Esophagus muscularis mucosa (tissue), 4 donors: Measurements from ENCODE around the gene CCIN. TPM values are rescaled to one million over a fixed set of nuclear protein-coding genes. Genes with fewer than 3 reads are reported as not detected.

Source experiments
- DNase-seq: peaks from one replicate; pipeline ENCODE4 v3.0.0-alpha.2; 2017; ENCODE audit errors: extremely low spot score
- H3K27ac ChIP-seq, 4 donors: fragments of 200-600 bp; sonication (generic); replicated peaks in 1 of 4; 1 replicate in 3 of 4; 2 replicates in 1 of 4; pipeline ENCODE4 v1.5.1; 2016 to 2019; ENCODE audit warnings: mild to moderate bottlenecking in 1 of 4
- H3K27me3 ChIP-seq, 4 donors: fragments of 200-600 bp; sonication (generic); one replicate each; pipeline versions ENCODE4 v1.5.1 to v1.6.0; 2016 to 2019
- H3K36me3 ChIP-seq, 4 donors: fragments of 200-600 bp; sonication (generic); one replicate each; pipeline ENCODE4 v1.5.1; 2016 to 2019
- H3K4me1 ChIP-seq, 4 donors: fragments of 200-600 bp; sonication (generic); one replicate each; pipeline ENCODE4 v1.5.1; 2016 to 2019
- H3K4me3 ChIP-seq, 4 donors: fragments of 200-600 bp; sonication (generic); 1 replicate in 2 of 4; 2 replicates in 2 of 4; pipeline ENCODE4 v1.5.1; 2016 to 2019; ENCODE audit warnings: mild to moderate bottlenecking in 4 of 4, moderate library complexity in 1 of 4
- H3K9me3 ChIP-seq, 4 donors: fragments of 200-600 bp; sonication (generic); 1 replicate in 3 of 4; 2 replicates in 1 of 4; pipeline ENCODE4 v1.5.1; 2016 to 2019
- CTCF ChIP-seq, 3 experiments: fragments of 200-600 bp in 2 of 3; fragments of 450-650 bp in 1 of 3; sonication (generic) in 2 of 3; IDR thresholded peaks; one replicate each; pipeline ENCODE4 v1.5.1; 2017 to 2019; ENCODE audit warnings: antibody characterized with exemption in 3 of 3, mild to moderate bottlenecking in 2 of 3, moderate library complexity in 1 of 3
- EP300 ChIP-seq: sonication (generic); formaldehyde crosslinking; IDR thresholded peaks from one replicate; pipeline ENCODE4 v1.6.1; 2017; ENCODE audit warnings: antibody characterized with exemption
- POLR2A ChIP-seq: fragments of 450-650 bp; IDR thresholded peaks from one replicate; pipeline ENCODE4 v1.6.1; 2017; ENCODE audit warnings: antibody characterized with exemption, moderate library complexity, mild to moderate bottlenecking, low read depth
- POLR2AphosphoS5 ChIP-seq, 2 donors: sonication (generic); formaldehyde crosslinking; IDR thresholded peaks; one replicate each; pipeline ENCODE4 v1.6.1; 2017; ENCODE audit warnings: antibody characterized with exemption in 2 of 2
- WGBS: methylation state at CpG from one replicate; pipeline ENCODE4 v1.1.5; 2018; 5-methylcytosine and 5-hydroxymethylcytosine counted together
- intact Hi-C: fragments of 100-400 bp; cut with DNase I; formaldehyde crosslinking; loops from one replicate; pipeline ENCODE4 v1.15.1; 2023
- total RNA-seq, 4 donors: library from RNA; depleted of rRNA; stranded (reverse); fragments of >200 nt; gene quantifications; one replicate each; pipeline versions ENCODE4 v1.1.0 to v1.2.1, GENCODE V29; 2016

The CCIN gene
- total RNA-seq, 4 donors from 2014 or later: 0.39 to 1.0 (median 0.46) TPM

DNA sequence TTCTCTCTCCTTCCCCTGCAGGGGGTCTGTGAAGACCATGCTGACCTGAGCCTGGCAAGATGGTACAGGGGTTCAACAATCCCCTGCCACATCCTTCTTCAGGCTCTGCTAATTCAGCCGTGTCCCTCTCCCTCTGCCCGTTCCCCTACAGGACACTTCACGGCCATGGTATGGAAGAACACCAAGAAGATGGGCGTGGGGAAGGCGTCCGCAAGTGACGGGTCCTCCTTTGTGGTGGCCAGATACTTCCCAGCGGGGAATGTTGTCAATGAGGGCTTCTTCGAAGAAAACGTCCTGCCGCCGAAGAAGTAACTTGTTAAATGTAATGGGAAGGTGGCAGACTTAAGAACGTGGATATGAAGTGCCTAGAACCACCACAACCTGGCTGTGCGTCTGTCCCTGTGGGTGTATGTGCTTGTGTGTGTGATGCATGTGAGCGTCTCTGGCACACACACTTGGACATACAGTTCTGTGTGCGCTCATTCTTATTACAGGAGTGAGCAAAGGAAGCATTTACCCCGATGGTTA lies 6.9 kb upstream of the CCIN start:
- Histone ChIP-seq H3K36me3 (peaks cover 0 to 6% (median 0%) of the 10 kb centered on the region in 4 donors), H3K27me3 (no peaks in the 10 kb centered on the region), H3K27ac (peak overlapping the region; percentile 80 to 88 (median 87)), H3K9me3 (no peaks in the 10 kb centered on the region), H3K4me1 (peaks cover 21 to 97% (median 89%) of the 10 kb centered on the region in 4 donors), H3K4me3 (no peak overlapping the region)
- intact Hi-C loops: no loop called here
- TF ChIP-seq POLR2AphosphoS5 (IDR thresholded peaks at IDR 0.05): no peak
- TF ChIP-seq EP300: no peak
- no peak for TF ChIP-seq CTCF (IDR thresholded peaks at IDR 0.05)
- no peak for TF ChIP-seq POLR2A
- WGBS: 90% methylated on average over 17 of the region's 17 CpGs
- DNase-seq: no peak

GRCh38 chr9:36163049-36163785 lies 6.0 kb upstream of the CCIN start:
- DNase-seq: no peak
- Histone ChIP-seq H3K36me3 (peaks cover 0 to 6% (median 0%) of the 10 kb centered on the region in 4 donors), H3K4me3 (no peak overlapping the region), H3K27me3 (no peaks in the 10 kb centered on the region), H3K27ac (peak overlapping the region; percentile 80 to 88 (median 87)), H3K9me3 (no peaks in the 10 kb centered on the region), H3K4me1 (peaks cover 21 to 90% (median 82%) of the 10 kb centered on the region in 4 donors)
- no peak for TF ChIP-seq EP300
- no peak for TF ChIP-seq CTCF (IDR thresholded peaks at IDR 0.05)
- peak; percentile 11 to 51 for TF ChIP-seq POLR2AphosphoS5 (IDR thresholded peaks at IDR 0.05)
- TF ChIP-seq POLR2A: no peak
- WGBS: 9% methylated on average over 8 of the region's 9 CpGs
- intact Hi-C loops: no loop called here

DNA sequence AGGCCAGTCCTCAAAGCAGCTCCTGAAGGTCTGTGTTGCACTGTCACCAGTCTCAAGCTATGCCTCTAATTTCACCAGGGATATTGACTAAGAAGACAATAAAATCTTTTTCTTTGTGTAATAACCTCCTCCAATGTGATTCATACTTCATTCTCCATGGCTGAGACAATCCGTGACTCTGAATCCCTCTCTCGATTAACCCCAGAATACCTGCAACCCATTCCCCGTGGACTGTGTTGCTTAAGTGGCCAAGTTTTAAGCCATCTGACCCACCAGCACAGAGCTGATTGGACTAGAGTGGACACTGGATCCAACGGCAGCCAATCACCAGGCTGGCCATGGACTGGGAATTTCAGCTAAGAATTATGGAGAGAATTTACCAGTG lies 5.4 kb upstream of the CCIN start:
- Histone ChIP-seq H3K4me1 (peaks cover 16 to 84% (median 77%) of the 10 kb centered on the region in 4 donors), H3K27ac (peak overlapping the region; percentile 80 to 88 (median 87)), H3K27me3 (no peaks in the 10 kb centered on the region), H3K36me3 (peaks cover 0 to 6% (median 0%) of the 10 kb centered on the region in 4 donors), H3K4me3 (no peak overlapping the region), H3K9me3 (no peaks in the 10 kb centered on the region)
- no peak for DNase-seq
- WGBS: 48% methylated on average over 4 of the region's 4 CpGs
- intact Hi-C loops: no loop called here
- no peak for TF ChIP-seq POLR2A
- peak in 1 of 2 donors; percentile 30 for TF ChIP-seq POLR2AphosphoS5 (IDR thresholded peaks at IDR 0.05)

DNA sequence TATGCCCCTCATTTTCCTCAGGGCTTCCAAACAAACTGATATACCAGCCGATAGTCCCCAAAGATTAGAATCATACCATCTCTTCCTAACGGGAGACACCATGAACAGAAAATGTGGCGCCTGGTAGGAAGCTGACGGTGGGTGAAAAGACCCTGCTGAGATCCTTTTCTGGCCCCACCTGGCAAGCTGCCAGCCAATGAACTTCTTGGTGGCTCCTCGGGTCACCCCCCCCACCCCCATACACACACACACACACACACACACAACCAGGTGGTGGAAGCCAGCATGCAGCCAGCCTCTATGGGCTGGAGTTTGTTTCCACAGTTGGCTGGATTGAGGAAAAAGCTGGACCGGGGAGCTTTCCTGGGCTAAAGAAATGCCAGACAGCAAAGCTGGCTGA lies 4.8 kb upstream of the CCIN start:
- H3K27ac ChIP-seq: peak overlapping the region; percentile 80 to 88 (median 87)
- intact Hi-C loops: no loop called here
- TF ChIP-seq EP300 (no peak), POLR2AphosphoS5 (IDR thresholded peaks at IDR 0.05) (no peak), POLR2A (no peak), CTCF (IDR thresholded peaks at IDR 0.05) (no peak)
- H3K36me3 ChIP-seq: peaks cover 0 to 6% (median 0%) of the 10 kb centered on the region in 4 donors
- no peak overlapping the region for H3K4me3 ChIP-seq
- no peaks in the 10 kb centered on the region for H3K9me3 ChIP-seq
- H3K27me3 ChIP-seq: no peaks in the 10 kb centered on the region
- 68% methylated on average over 5 of the region's 6 CpGs for WGBS
- DNase-seq: no peak
- H3K4me1 ChIP-seq: peaks cover 16 to 78% (median 71%) of the 10 kb centered on the region in 4 donors

DNA sequence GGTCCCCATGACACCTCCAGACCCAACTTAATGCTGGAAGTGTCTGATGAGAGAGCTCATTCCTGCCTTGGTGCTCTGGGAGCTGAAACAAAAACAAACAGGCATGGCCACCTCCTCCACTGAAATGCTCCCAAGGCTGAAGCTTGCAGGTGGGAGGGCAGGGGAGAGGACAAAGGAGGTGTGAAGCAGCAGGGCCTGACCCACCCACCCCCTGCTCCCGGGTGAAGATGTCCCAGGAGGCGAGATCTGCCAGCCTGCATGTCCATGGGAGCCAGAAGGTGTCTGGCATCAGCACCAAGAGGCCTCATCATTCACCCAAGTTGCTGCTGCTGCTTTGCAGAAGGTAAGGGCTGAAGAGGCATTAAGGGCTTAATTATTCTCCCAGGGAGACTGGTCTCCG lies 4.2 kb upstream of the CCIN start:
- peaks cover 0 to 6% (median 0%) of the 10 kb centered on the region in 4 donors for H3K36me3 ChIP-seq
- H3K4me1 ChIP-seq: peaks cover 16 to 72% (median 65%) of the 10 kb centered on the region in 4 donors
- no peaks in the 10 kb centered on the region for H3K27me3 ChIP-seq
- intact Hi-C loops: loop anchor here (5.0 kb wide), 1 partner anchor 33 kb away; no protein-coding TSS in a partner anchor
- H3K9me3 ChIP-seq: no peaks in the 10 kb centered on the region
- 55% methylated on average over 3 of the region's 3 CpGs for WGBS
- TF ChIP-seq CTCF (IDR thresholded peaks at IDR 0.05): no peak
- no peak for TF ChIP-seq POLR2AphosphoS5 (IDR thresholded peaks at IDR 0.05)
- no peak for TF ChIP-seq EP300
- no peak for TF ChIP-seq POLR2A
- no peak for DNase-seq
- peak overlapping the region; percentile 80 to 88 (median 87) for H3K27ac ChIP-seq
- H3K4me3 ChIP-seq: no peak overlapping the region
